Mammary epithelial cell (primary cell): Measurements from ENCODE around the gene SYT12.

Experiments used
- CTCF ChIP-seq, 2 donors: IDR thresholded peaks in 1 of 2; conservative IDR thresholded peaks in 1 of 2; 2 replicates each; pipeline ENCODE4 v1.5.1; 2011 to 2012; ENCODE audit warnings: inconsistent platforms in 2 of 2, low read length in 2 of 2, mild to moderate bottlenecking in 2 of 2, control low read depth in 1 of 2, low read depth in 1 of 2; ENCODE audit not compliant: insufficient read depth in 1 of 2; ENCODE audit errors: extremely low read depth in 1 of 2
- EZH2 ChIP-seq: IDR thresholded peaks from 2 replicates; pipeline ENCODE4 v1.6.1; 2012; ENCODE audit warnings: low read length, inconsistent platforms, borderline replicate concordance

GRCh38 chr11:67072295-67072694, 49.4 kb downstream of the SYT12 start:
- no peak for TF ChIP-seq CTCF (conservative IDR thresholded peaks at IDR 0.05 in 1 of 2, IDR thresholded peaks at IDR 0.05 in 1 of 2; ENCODE audit: extremely low read depth in 1 of 2, insufficient read depth in 1 of 2, low read depth in 1 of 2, low read length in 2 of 2)
- no peak for TF ChIP-seq EZH2
